Neural progenitor cell (in vitro differentiated cells): ENCODE results near the gene NDE1. TPM values are rescaled to one million over a fixed set of nuclear protein-coding genes. Genes with fewer than 3 reads are reported as not detected.

Experiments used
- DNase-seq: peaks from one replicate; pipeline ENCODE4 v3.0.0-alpha.2; 2016; ENCODE audit warnings: low spot score
- H2AFZ ChIP-seq: fragments of 200-600 bp; sonication (generic); replicated peaks from 2 replicates; pipeline ENCODE4 v1.6.1; 2016; ENCODE audit warnings: antibody characterized with exemption
- H3F3A ChIP-seq: fragments of 200-600 bp; sonication (generic); 2 replicates; pipeline ENCODE4 v1.6.1; 2016; ENCODE audit warnings: antibody characterized with exemption, low read depth
- H3K27ac ChIP-seq: fragments of 200-600 bp; sonication (generic); 2 replicates; pipeline ENCODE4 v1.5.1; 2016; ENCODE audit warnings: mild to moderate bottlenecking
- H3K27me3 ChIP-seq: fragments of 200-600 bp; sonication (generic); 2 replicates; pipeline ENCODE4 v1.6.1; 2016; ENCODE audit warnings: mild to moderate bottlenecking, moderate library complexity
- H3K36me3 ChIP-seq: fragments of 200-600 bp; sonication (generic); 2 replicates; pipeline ENCODE4 v1.5.1; 2016
- H3K4me1 ChIP-seq: fragments of 200-600 bp; sonication (generic); 2 replicates; pipeline ENCODE4 v1.6.1; 2016; ENCODE audit warnings: mixed run types
- H3K4me2 ChIP-seq: fragments of 200-600 bp; sonication (generic); 2 replicates; pipeline ENCODE4 v1.6.1; 2016
- H3K4me3 ChIP-seq: fragments of 200-600 bp; sonication (generic); 2 replicates; pipeline ENCODE4 v1.5.1; 2016
- H3K79me2 ChIP-seq: fragments of 200-600 bp; sonication (generic); 2 replicates; pipeline ENCODE4 v1.6.1; 2016; ENCODE audit warnings: low read depth
- H3K9ac ChIP-seq: fragments of 200-600 bp; sonication (generic); 2 replicates; pipeline ENCODE4 v1.6.1; 2016
- H3K9me3 ChIP-seq: fragments of 200-600 bp; sonication (generic); 2 replicates; pipeline ENCODE4 v1.5.1; 2016; ENCODE audit warnings: low read depth
- H4K20me1 ChIP-seq: fragments of 200-600 bp; sonication (generic); 2 replicates; pipeline ENCODE4 v1.6.1; 2016; ENCODE audit warnings: low read depth
- H3K27ac Mint-ChIP-seq: 3 replicates; pipeline ENCODE4 v1.8.0; 2021; ENCODE audit warnings: mixed read lengths
- H3K27me3 Mint-ChIP-seq: 2 replicates; pipeline ENCODE4 v1.8.0; 2022; ENCODE audit warnings: low read depth, mild to moderate bottlenecking, inconsistent platforms, moderate library complexity, mixed read lengths; ENCODE audit not compliant: insufficient read depth
- H3K36me3 Mint-ChIP-seq: 3 replicates; pipeline ENCODE4 v1.8.0; 2021; ENCODE audit warnings: mixed read lengths
- H3K4me1 Mint-ChIP-seq: 3 replicates; pipeline ENCODE4 v1.8.0; 2021; ENCODE audit warnings: mixed read lengths
- H3K4me3 Mint-ChIP-seq: 3 replicates; pipeline ENCODE4 v1.8.0; 2021; ENCODE audit warnings: mild to moderate bottlenecking, moderate library complexity, mixed read lengths
- H3K9me3 Mint-ChIP-seq: 3 replicates; pipeline ENCODE4 v1.8.0; 2020; ENCODE audit warnings: mixed read lengths
- EZH2 ChIP-seq: fragments of 200-600 bp; sonication (generic); IDR thresholded peaks from 2 replicates; pipeline ENCODE4 v1.6.1; 2017; ENCODE audit warnings: antibody characterized with exemption, mild to moderate bottlenecking, moderate library complexity
- EZH2phosphoT487 ChIP-seq: fragments of 200-600 bp; sonication (generic); IDR thresholded peaks from 2 replicates; pipeline ENCODE4 v1.6.1; 2017; ENCODE audit warnings: antibody characterized with exemption
- total RNA-seq: library from RNA; depleted of rRNA; stranded (reverse); fragments of >200 nt; gene quantifications from 2 replicates; pipeline ENCODE4 v1.2.3, GENCODE V29; 2015; ENCODE audit warnings: low replicate concordance
- TF ChIP-seq, protein P1 (sequence below): fragments of 200-600 bp; sonication (generic); IDR thresholded peaks from 2 replicates; pipeline ENCODE4 v1.5.1; 2017; ENCODE audit warnings: antibody characterized with exemption, mild to moderate bottlenecking

The NDE1 gene
- total RNA-seq, 1 donor from 2014 or later = 85.3 TPM

DNA sequence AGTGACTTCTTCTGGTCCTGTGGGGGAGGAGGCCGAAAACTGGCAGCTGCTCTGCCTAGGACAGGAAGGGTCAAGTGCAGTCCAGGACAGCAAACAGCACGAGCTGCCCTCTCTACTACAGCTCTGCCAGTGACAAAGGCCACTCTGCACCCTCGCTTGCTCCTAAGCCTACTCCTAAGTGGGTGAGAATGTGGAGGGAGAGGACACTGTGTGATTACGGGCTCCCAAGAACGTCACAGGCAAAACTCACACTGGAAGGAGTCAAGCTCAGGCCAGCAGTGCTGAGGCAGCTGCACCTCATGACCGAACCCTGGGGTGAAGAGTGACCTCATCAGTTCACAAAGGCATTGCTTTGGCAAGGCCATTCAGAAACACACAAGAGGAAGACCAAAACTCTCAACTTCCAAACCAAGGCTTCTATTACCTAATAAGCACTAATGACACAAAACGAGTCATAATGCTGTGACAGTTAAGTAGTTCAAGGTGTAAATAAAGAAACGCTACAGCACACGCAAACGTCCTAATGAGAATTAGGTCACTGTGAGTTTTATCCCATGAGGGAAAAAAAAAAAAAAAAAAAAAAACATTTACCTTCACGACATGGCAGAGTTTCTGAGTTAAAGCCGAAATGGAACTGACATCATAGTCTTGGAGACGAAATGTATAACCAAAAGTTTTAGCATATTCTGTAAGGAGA is 42.2 kb upstream of the NDE1 start:
- Histone ChIP-seq H3K9me3 (no peaks in the 10 kb centered on the region), H3K4me1 (no peaks in the 10 kb centered on the region), H3K4me3 (no peak overlapping the region), H3K4me2 (no peak overlapping the region), H3K79me2 (no peaks in the 10 kb centered on the region), H4K20me1 (no peaks in the 10 kb centered on the region), H3K36me3 (no peaks in the 10 kb centered on the region), H3F3A (no peaks in the 10 kb centered on the region), H3K27me3 (no peaks in the 10 kb centered on the region), H2AFZ (no peak overlapping the region), H3K27ac (no peak overlapping the region), H3K9ac (no peak overlapping the region)
- TF ChIP-seq EZH2phosphoT487 = no peak
- TF ChIP-seq EZH2 = no peak
- TF ChIP-seq, protein P1, sequence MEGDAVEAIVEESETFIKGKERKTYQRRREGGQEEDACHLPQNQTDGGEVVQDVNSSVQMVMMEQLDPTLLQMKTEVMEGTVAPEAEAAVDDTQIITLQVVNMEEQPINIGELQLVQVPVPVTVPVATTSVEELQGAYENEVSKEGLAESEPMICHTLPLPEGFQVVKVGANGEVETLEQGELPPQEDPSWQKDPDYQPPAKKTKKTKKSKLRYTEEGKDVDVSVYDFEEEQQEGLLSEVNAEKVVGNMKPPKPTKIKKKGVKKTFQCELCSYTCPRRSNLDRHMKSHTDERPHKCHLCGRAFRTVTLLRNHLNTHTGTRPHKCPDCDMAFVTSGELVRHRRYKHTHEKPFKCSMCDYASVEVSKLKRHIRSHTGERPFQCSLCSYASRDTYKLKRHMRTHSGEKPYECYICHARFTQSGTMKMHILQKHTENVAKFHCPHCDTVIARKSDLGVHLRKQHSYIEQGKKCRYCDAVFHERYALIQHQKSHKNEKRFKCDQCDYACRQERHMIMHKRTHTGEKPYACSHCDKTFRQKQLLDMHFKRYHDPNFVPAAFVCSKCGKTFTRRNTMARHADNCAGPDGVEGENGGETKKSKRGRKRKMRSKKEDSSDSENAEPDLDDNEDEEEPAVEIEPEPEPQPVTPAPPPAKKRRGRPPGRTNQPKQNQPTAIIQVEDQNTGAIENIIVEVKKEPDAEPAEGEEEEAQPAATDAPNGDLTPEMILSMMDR = no peak
- H3K27me3 Mint-ChIP-seq = peaks cover 6% of the 10 kb centered on the region
- H3K4me1 Mint-ChIP-seq = no peaks in the 10 kb centered on the region
- H3K27ac Mint-ChIP-seq = no peak overlapping the region
- H3K4me3 Mint-ChIP-seq = no peak overlapping the region
- H3K9me3 Mint-ChIP-seq = no peaks in the 10 kb centered on the region
- DNase-seq = no peak
- peaks cover 44% of the 10 kb centered on the region for H3K36me3 Mint-ChIP-seq

DNA sequence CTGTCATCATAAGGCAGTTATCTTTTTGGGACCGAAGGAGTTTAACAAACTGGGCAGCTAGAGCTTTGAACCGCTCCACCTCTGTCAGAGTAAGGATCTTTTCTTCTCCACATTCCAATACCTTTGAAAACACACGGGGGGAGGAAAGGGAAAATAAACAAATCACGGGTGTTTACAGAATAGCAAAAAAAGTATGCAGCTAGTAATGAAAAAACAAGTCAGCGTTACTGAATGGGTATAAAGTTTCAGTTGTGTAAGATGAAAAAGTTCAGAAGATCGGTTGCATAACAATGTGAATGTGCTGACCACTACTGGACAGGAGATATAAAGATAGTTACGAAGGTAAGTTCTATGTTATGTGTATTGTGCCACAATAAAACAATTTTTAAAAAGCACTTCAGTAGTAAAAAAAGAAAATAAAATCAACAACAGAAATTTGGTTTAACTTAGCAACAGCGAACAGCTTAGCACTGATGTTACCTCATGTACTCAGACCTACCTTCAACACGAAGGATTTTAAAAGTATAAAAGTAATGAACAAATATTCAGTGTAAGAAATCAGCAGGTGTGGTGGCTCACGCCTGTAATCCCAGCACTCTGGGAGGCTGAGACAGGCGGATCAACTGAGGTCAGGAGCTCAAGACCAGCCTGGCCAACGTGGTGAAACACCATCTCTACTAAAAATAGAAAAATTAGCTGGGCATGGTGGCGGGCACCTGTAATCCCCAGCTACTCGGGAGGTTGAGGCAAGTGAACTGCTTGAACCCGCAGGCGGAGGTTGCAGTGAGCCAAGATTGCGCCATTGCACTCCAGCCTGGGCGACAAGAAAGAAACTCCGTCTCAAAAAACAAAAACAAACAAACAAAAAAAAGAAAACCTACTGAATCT is 41.4 kb upstream of the NDE1 start:
- H3K4me1 Mint-ChIP-seq = no peaks in the 10 kb centered on the region
- no peak overlapping the region for H3K27ac ChIP-seq
- no peak overlapping the region for H3K4me2 ChIP-seq
- TF ChIP-seq, protein P1 = no peak
- no peak for TF ChIP-seq EZH2phosphoT487
- no peak overlapping the region for H3K27ac Mint-ChIP-seq
- H3K4me1 ChIP-seq = no peaks in the 10 kb centered on the region
- peaks cover 6% of the 10 kb centered on the region for H3K27me3 Mint-ChIP-seq
- H3K27me3 ChIP-seq = no peaks in the 10 kb centered on the region
- H2AFZ ChIP-seq = no peak overlapping the region
- no peak overlapping the region for H3K4me3 ChIP-seq
- H3K9me3 ChIP-seq = no peaks in the 10 kb centered on the region
- H3K4me3 Mint-ChIP-seq = no peak overlapping the region
- H3K79me2 ChIP-seq = no peaks in the 10 kb centered on the region
- no peaks in the 10 kb centered on the region for H3K36me3 ChIP-seq
- no peak overlapping the region for H3K9ac ChIP-seq
- H3F3A ChIP-seq = no peaks in the 10 kb centered on the region
- peaks cover 44% of the 10 kb centered on the region for H3K36me3 Mint-ChIP-seq
- DNase-seq = no peak
- H3K9me3 Mint-ChIP-seq = no peaks in the 10 kb centered on the region
- H4K20me1 ChIP-seq = no peaks in the 10 kb centered on the region

DNA sequence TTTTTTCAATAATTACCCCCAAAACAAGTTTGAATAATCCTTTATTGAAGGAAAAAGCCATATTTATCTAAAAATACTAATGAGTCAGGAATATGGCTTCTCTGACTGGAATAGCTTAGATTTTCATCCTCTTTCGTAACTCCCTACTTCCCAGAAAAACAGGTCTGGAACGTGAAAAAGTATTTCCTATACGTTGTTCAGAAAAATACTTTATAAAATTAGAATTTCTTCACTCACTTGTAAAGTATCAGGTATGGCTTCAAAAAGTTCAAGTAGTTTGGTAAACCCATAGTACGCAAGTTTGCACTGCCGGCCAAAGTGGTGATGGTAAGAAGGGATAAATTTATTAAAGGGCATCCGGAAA is 40.8 kb upstream of the NDE1 start:
- no peaks in the 10 kb centered on the region for H3K4me1 Mint-ChIP-seq
- Histone ChIP-seq H3K79me2 (no peaks in the 10 kb centered on the region), H3K27ac (no peak overlapping the region), H3K4me2 (no peak overlapping the region), H3K4me1 (no peaks in the 10 kb centered on the region), H2AFZ (no peak overlapping the region), H3K27me3 (no peaks in the 10 kb centered on the region), H3F3A (no peaks in the 10 kb centered on the region), H3K9me3 (no peaks in the 10 kb centered on the region), H4K20me1 (no peaks in the 10 kb centered on the region), H3K9ac (no peak overlapping the region), H3K4me3 (no peak overlapping the region), H3K36me3 (no peaks in the 10 kb centered on the region)
- DNase-seq = no peak
- H3K36me3 Mint-ChIP-seq = peaks cover 40% of the 10 kb centered on the region
- no peak overlapping the region for H3K27ac Mint-ChIP-seq
- H3K4me3 Mint-ChIP-seq = no peak overlapping the region
- TF ChIP-seq, protein P1 = no peak
- TF ChIP-seq EZH2 (no peak), EZH2phosphoT487 (no peak)
- no peaks in the 10 kb centered on the region for H3K9me3 Mint-ChIP-seq
- peaks cover 6% of the 10 kb centered on the region for H3K27me3 Mint-ChIP-seq
